IMR-90 (cell line): ENCODE measurements around the gene HMCN1. TPM values are rescaled to one million over a fixed set of nuclear protein-coding genes. Genes with fewer than 3 reads are reported as not detected.

Source experiments
- ATAC-seq: fragments of 200-7000 bp; cut with Tn5 transposase; 2 replicates; pipeline ENCODE4 v1.9.1; 2020; ENCODE audit warnings: low read depth, mild to moderate bottlenecking, moderate library complexity
- BruUV-seq: library from RNA; stranded (reverse); fragments of 400-500 nt; replicated peaks from 2 replicates; lab custom pipeline; 2021; lab: Mats Ljungman, UMichigan
- CTCF ChIA-PET: fragments of 300-600 bp; formaldehyde crosslinking; extraction: SDS; loops from one replicate; lab custom pipeline; 2021; ENCODE audit warnings: antibody characterized with exemption; lab: Yijun Ruan, JAX
- POLR2A ChIA-PET: fragments of 300-600 bp; sonication (Branson Sonifier 250); formaldehyde crosslinking; loops from one replicate; lab custom pipeline; 2022; ENCODE audit warnings: antibody characterized with exemption; ENCODE audit not compliant: unreplicated experiment; lab: Charles Lee
- DNase-seq: peaks from one replicate; pipeline ENCODE4 v3.0.0; 2013
- H2AFZ ChIP-seq: replicated peaks from 2 replicates; pipeline ENCODE3; 2013; ENCODE audit warnings: low read length, mild to moderate bottlenecking; ENCODE audit not compliant: poor library complexity
- H2AK5ac ChIP-seq: 2 replicates; pipeline ENCODE4 v1.6.1; 2013; ENCODE audit warnings: low read depth, low read length, inconsistent platforms
- H2AK9ac ChIP-seq: replicated peaks from 2 replicates; pipeline ENCODE3; 2013; ENCODE audit warnings: mild to moderate bottlenecking, low read depth, low read length, moderate library complexity; ENCODE audit not compliant: poor library complexity
- H2BK120ac ChIP-seq: 2 replicates; pipeline ENCODE4 v1.6.1; 2013; ENCODE audit warnings: low read depth, low read length, inconsistent platforms
- H2BK15ac ChIP-seq: 3 replicates; pipeline ENCODE4 v1.6.1; 2013; ENCODE audit warnings: low read depth, low read length, inconsistent platforms
- H2BK20ac ChIP-seq: 2 replicates; pipeline ENCODE4 v1.6.1; 2013; ENCODE audit warnings: low read depth, mild to moderate bottlenecking, inconsistent platforms, low read length, moderate library complexity
- H2BK5ac ChIP-seq: 2 replicates; pipeline ENCODE4 v1.6.1; 2013; ENCODE audit warnings: mild to moderate bottlenecking, low read depth, low read length, inconsistent platforms; ENCODE audit not compliant: poor library complexity, severe bottlenecking
- H3K14ac ChIP-seq: replicated peaks from 2 replicates; pipeline ENCODE4 v1.6.1; 2013; ENCODE audit warnings: low read depth, low read length, inconsistent platforms
- H3K18ac ChIP-seq: 2 replicates; pipeline ENCODE4 v1.6.1; 2013; ENCODE audit warnings: low read depth, low read length, control low read depth
- H3K23ac ChIP-seq: 2 replicates; pipeline ENCODE4 v1.6.1; 2013; ENCODE audit warnings: low read depth, low read length, inconsistent platforms
- H3K27ac ChIP-seq: 2 replicates; pipeline ENCODE4 v1.5.1; 2013; ENCODE audit warnings: mild to moderate bottlenecking, control low read depth, low read length; ENCODE audit not compliant: insufficient read depth
- H3K27me3 ChIP-seq: 2 replicates; pipeline ENCODE4 v1.6.1; 2013; ENCODE audit warnings: low read length; ENCODE audit not compliant: control insufficient read depth, insufficient read depth
- H3K36me3 ChIP-seq: 2 replicates; pipeline ENCODE4 v1.6.1; 2013; ENCODE audit warnings: low read length, mixed read lengths; ENCODE audit not compliant: control insufficient read depth, insufficient read depth
- H3K4ac ChIP-seq: 2 replicates; pipeline ENCODE4 v1.6.1; 2013; ENCODE audit warnings: low read depth, low read length, inconsistent platforms
- H3K4me1 ChIP-seq: 2 replicates; pipeline ENCODE4 v1.6.1; 2013; ENCODE audit warnings: low read length, mixed read lengths; ENCODE audit not compliant: control insufficient read depth, insufficient read depth
- H3K4me2 ChIP-seq: 2 replicates; pipeline ENCODE4 v1.6.1; 2013; ENCODE audit warnings: low read depth, mild to moderate bottlenecking, control low read depth, low read length, moderate library complexity
- H3K4me3 ChIP-seq: 2 replicates; pipeline ENCODE4 v1.5.1; 2013; ENCODE audit warnings: low read depth, mild to moderate bottlenecking, control low read depth, low read length, moderate library complexity; ENCODE audit not compliant: insufficient read depth
- H3K56ac ChIP-seq: 2 replicates; pipeline ENCODE4 v1.6.1; 2013; ENCODE audit warnings: low read length, inconsistent platforms; ENCODE audit not compliant: insufficient read depth; ENCODE audit errors: extremely low read depth
- H3K79me1 ChIP-seq, 2 experiments: 2 replicates each; pipeline ENCODE4 v1.6.1; 2013; ENCODE audit warnings: low read length in 2 of 2, inconsistent platforms in 1 of 2, low read depth in 1 of 2
- H3K9ac ChIP-seq: 2 replicates; pipeline ENCODE4 v1.6.1; 2013; ENCODE audit warnings: low read depth, low read length, control low read depth
- H3K9me1 ChIP-seq: 2 replicates; pipeline ENCODE4 v1.6.1; 2013; ENCODE audit warnings: low read length, inconsistent platforms; ENCODE audit not compliant: insufficient read depth
- H3K9me3 ChIP-seq: 2 replicates; pipeline ENCODE4 v1.6.1; 2013; ENCODE audit warnings: low read length; ENCODE audit not compliant: control insufficient read depth, insufficient read depth
- H4K20me1 ChIP-seq: 2 replicates; pipeline ENCODE4 v1.6.1; 2013; ENCODE audit warnings: low read length, inconsistent platforms; ENCODE audit not compliant: insufficient read depth
- H4K5ac ChIP-seq: 2 replicates; pipeline ENCODE4 v1.6.1; 2013; ENCODE audit warnings: mild to moderate bottlenecking, low read depth, low read length, control low read depth
- H4K8ac ChIP-seq, 2 experiments: 2 replicates each; pipeline ENCODE4 v1.6.1; 2013; ENCODE audit warnings: low read depth in 2 of 2, low read length in 2 of 2, control low read depth in 1 of 2, inconsistent platforms in 1 of 2
- H4K91ac ChIP-seq: 2 replicates; pipeline ENCODE4 v1.6.1; 2013; ENCODE audit warnings: low read depth, low read length, inconsistent platforms; ENCODE audit not compliant: insufficient read depth
- MAFK ChIP-seq: IDR thresholded peaks from 2 replicates; pipeline ENCODE4 v1.6.1; 2012; ENCODE audit warnings: low read depth, low read length, improper control_type of control experiment
- NFE2L2 ChIP-seq: fragments of 150-350 bp; IDR thresholded peaks from 2 replicates; pipeline ENCODE4 v1.6.1; 2016; ENCODE audit warnings: low read depth, mild to moderate bottlenecking, low read length
- POLR2A ChIP-seq: IDR thresholded peaks from 2 replicates; pipeline ENCODE4 v1.6.1; 2012; ENCODE audit warnings: mild to moderate bottlenecking, low read depth, low read length
- RCOR1 ChIP-seq: IDR thresholded peaks from 2 replicates; pipeline ENCODE4 v1.6.1; 2012; ENCODE audit warnings: mild to moderate bottlenecking, low read length, improper control_type of control experiment; ENCODE audit not compliant: insufficient replicate concordance
- RFX5 ChIP-seq: IDR thresholded peaks from 2 replicates; pipeline ENCODE4 v1.8.0; 2012; ENCODE audit warnings: low read depth, mild to moderate bottlenecking, low read length, moderate library complexity
- SMC3 ChIP-seq: fragments of 150-350 bp; IDR thresholded peaks from 2 replicates; pipeline ENCODE4 v1.6.1; 2016; ENCODE audit warnings: low read depth, mild to moderate bottlenecking, antibody characterized with exemption, low read length, moderate library complexity
- WGBS, 2 experiments: methylation state at CpG; one replicate each; pipeline versions ENCODE4 v1.1.5 to v1.1.7; 2013; ENCODE audit warnings: missing lambda C conversion rate in 2 of 2; ENCODE audit not compliant: insufficient read length in 1 of 2; ENCODE audit errors: extremely low coverage in 2 of 2; 5-methylcytosine and 5-hydroxymethylcytosine counted together
- dilution Hi-C: fragments of 300-500 bp; cut with HindIII; formaldehyde crosslinking; loops from one replicate; pipeline ENCODE4 v1.14.3; 2018; ENCODE audit warnings: low sequenced_read_pairs; ENCODE audit not compliant: unreplicated experiment
- in situ Hi-C: fragments of 300-500 bp; cut with MboI; formaldehyde crosslinking; loops from 3 replicates; pipeline ENCODE4 v1.14.3; 2019; ENCODE audit warnings: low sequenced_read_pairs, inconsistent platforms, mixed read lengths
- intact Hi-C: fragments of 100-400 bp; cut with micrococcal nuclease; formaldehyde crosslinking; loops from 2 replicates; pipeline ENCODE4 v1.10.0; 2022
- polyA plus RNA-seq, 3 experiments: library from polyadenylated mRNA; depleted of rRNA; stranded (reverse); fragments of >200 nt; gene quantifications; 2 replicates each; pipeline ENCODE4 v1.2.3, GENCODE V29; 2012; ENCODE audit warnings: low replicate concordance in 1 of 3
- total RNA-seq: library from RNA; depleted of rRNA; stranded (reverse); fragments of >200 nt; gene quantifications from 2 replicates; pipeline ENCODE4 v1.2.3, GENCODE V29; 2012
- TF ChIP-seq, protein P1 (sequence below): conservative IDR thresholded peaks from 2 replicates; pipeline ENCODE4 v1.5.1; 2012; ENCODE audit warnings: mild to moderate bottlenecking, low read depth, low read length, improper control_type of control experiment

HMCN1 gene
- total and polyA plus RNA-seq, 2 of the 4 experiments (the other 2 are of a cell fraction) = 6.1 to 11.7 TPM

- WGBS, 2 experiments = no CpG with 5 or more reads among the region's 3 CpGs
- ChIA-PET POLR2A (no interaction called here), CTCF (interaction anchor here (0.6 to 2.2 kb wide), 2 partner anchors 68 to 1953 kb away, joined by 5 read pairs; no protein-coding TSS in a partner anchor)
- BruUV-seq = no TSS peak
- no peak overlapping the region for H2AK5ac ChIP-seq
- no peak overlapping the region for H2AK9ac ChIP-seq
- no peak overlapping the region for H3K4ac ChIP-seq
- dilution Hi-C loops (no loop called here), intact Hi-C loops (no loop called here), in situ Hi-C loops (no loop called here)
- no peak overlapping the region for H2AFZ ChIP-seq
- H3K14ac ChIP-seq = no peak overlapping the region
- H2BK5ac ChIP-seq = no peak overlapping the region
- no peak for ATAC-seq
- no peak overlapping the region for H3K9ac ChIP-seq
- no peaks in the 10 kb centered on the region for H3K9me1 ChIP-seq
- H3K4me1 ChIP-seq = peaks cover 2% of the 10 kb centered on the region; the same call in 1 of the 2 replicates
- no peak overlapping the region for H4K91ac ChIP-seq
- TF ChIP-seq RCOR1 (no peak), POLR2A (no peak), MAFK (no peak), RFX5 (no peak), SMC3 (no peak), NFE2L2 (no peak)
- TF ChIP-seq, protein P1, sequence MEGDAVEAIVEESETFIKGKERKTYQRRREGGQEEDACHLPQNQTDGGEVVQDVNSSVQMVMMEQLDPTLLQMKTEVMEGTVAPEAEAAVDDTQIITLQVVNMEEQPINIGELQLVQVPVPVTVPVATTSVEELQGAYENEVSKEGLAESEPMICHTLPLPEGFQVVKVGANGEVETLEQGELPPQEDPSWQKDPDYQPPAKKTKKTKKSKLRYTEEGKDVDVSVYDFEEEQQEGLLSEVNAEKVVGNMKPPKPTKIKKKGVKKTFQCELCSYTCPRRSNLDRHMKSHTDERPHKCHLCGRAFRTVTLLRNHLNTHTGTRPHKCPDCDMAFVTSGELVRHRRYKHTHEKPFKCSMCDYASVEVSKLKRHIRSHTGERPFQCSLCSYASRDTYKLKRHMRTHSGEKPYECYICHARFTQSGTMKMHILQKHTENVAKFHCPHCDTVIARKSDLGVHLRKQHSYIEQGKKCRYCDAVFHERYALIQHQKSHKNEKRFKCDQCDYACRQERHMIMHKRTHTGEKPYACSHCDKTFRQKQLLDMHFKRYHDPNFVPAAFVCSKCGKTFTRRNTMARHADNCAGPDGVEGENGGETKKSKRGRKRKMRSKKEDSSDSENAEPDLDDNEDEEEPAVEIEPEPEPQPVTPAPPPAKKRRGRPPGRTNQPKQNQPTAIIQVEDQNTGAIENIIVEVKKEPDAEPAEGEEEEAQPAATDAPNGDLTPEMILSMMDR = no peak
- no peak overlapping the region for H3K4me3 ChIP-seq
- no peak overlapping the region for H4K5ac ChIP-seq
- no peak overlapping the region for H3K4me2 ChIP-seq
- H3K79me1 ChIP-seq = no peaks in the 10 kb centered on the region
- H2BK20ac ChIP-seq = no peak overlapping the region
- no peak overlapping the region for H3K27ac ChIP-seq
- no peak for DNase-seq
- H2BK120ac ChIP-seq = no peak overlapping the region
- H4K8ac ChIP-seq = no peak overlapping the region
- H3K36me3 ChIP-seq = no peaks in the 10 kb centered on the region
- H3K27me3 ChIP-seq = no peaks in the 10 kb centered on the region
- no peaks in the 10 kb centered on the region; the same call in 1 of the 2 replicates for H3K9me3 ChIP-seq
- H2BK15ac ChIP-seq = no peak overlapping the region
- no peak overlapping the region for H3K23ac ChIP-seq
- no peaks in the 10 kb centered on the region for H4K20me1 ChIP-seq
- no peak overlapping the region for H3K18ac ChIP-seq
- no peak overlapping the region for H3K56ac ChIP-seq
Observed at GRCh38 chr1:185788386-185788785, 54.2 kb downstream of the HMCN1 start.
